Activated CD8-positive, alpha-beta T cell treated with anti-CD3 and anti-CD28 coated beads for 36 hours (primary cell): ENCODE measurements around the gene WHRN. TPM values are rescaled to one million over a fixed set of nuclear protein-coding genes. Genes with fewer than 3 reads are reported as not detected.

Experiments used
- ATAC-seq: fragments of 200-7000 bp; cut with Tn5 transposase; one replicate; pipeline ENCODE4 v1.10.0; 2021; ENCODE audit warnings: mild to moderate bottlenecking, moderate library complexity
- CTCF ChIA-PET: fragments of 350-600 bp; sonication (Branson Sonifier 250); formaldehyde crosslinking; loops from one replicate; lab custom pipeline; 2021; ENCODE audit warnings: antibody characterized with exemption; lab: Charles Lee
- POLR2A ChIA-PET: fragments of 350-600 bp; sonication (Branson Sonifier 250); formaldehyde crosslinking; loops from one replicate; lab custom pipeline; 2021; ENCODE audit warnings: antibody characterized with exemption; lab: Charles Lee
- DNase-seq: peaks from one replicate; pipeline ENCODE4 v3.0.0-alpha.2; 2020
- H3K27ac Mint-ChIP-seq: one replicate; pipeline ENCODE4 v1.8.0; 2021; ENCODE audit warnings: mild to moderate bottlenecking, mixed read lengths
- H3K27me3 Mint-ChIP-seq: one replicate; pipeline ENCODE4 v1.8.0; 2021; ENCODE audit warnings: mixed read lengths
- H3K36me3 Mint-ChIP-seq: one replicate; pipeline ENCODE4 v1.8.0; 2021; ENCODE audit warnings: low read depth, mixed read lengths
- H3K4me1 Mint-ChIP-seq: one replicate; pipeline ENCODE4 v1.8.0; 2021; ENCODE audit warnings: low read depth, mixed read lengths
- H3K4me3 Mint-ChIP-seq: one replicate; pipeline ENCODE4 v1.8.0; 2021; ENCODE audit warnings: mild to moderate bottlenecking, moderate library complexity, mixed read lengths
- H3K9me3 Mint-ChIP-seq: one replicate; pipeline ENCODE4 v1.8.0; 2021; ENCODE audit warnings: mixed read lengths
- CTCF ChIP-seq: fragments of 200-600 bp; IDR thresholded peaks from one replicate; pipeline ENCODE4 v1.8.0; 2022; ENCODE audit warnings: antibody characterized with exemption, mild to moderate bottlenecking
- intact Hi-C: fragments of 100-400 bp; cut with micrococcal nuclease; formaldehyde crosslinking; loops from one replicate; pipeline ENCODE4 v1.10.0; 2022
- total RNA-seq, 2 experiments: library from RNA; stranded (reverse); gene quantifications; one replicate each; pipeline ENCODE4 v1.2.3, GENCODE V29; 2021

The WHRN gene
- total RNA-seq, 2 experiments from 2014 or later: 12.6 to 14.9 TPM

- H3K4me1 Mint-ChIP-seq: no peaks in the 10 kb centered on the region
- H3K9me3 Mint-ChIP-seq: no peaks in the 10 kb centered on the region
- TF ChIP-seq CTCF: no peak
- no peak overlapping the region for H3K27ac Mint-ChIP-seq
- H3K36me3 Mint-ChIP-seq: no peaks in the 10 kb centered on the region
- intact Hi-C loops: no loop called here
- ChIA-PET CTCF (interaction anchor here (13.6 kb wide), 1 partner anchor 241 kb away, joined by 249 read pairs; no protein-coding TSS in a partner anchor), POLR2A (no interaction called here)
- no peak overlapping the region for H3K4me3 Mint-ChIP-seq
- H3K27me3 Mint-ChIP-seq: no peaks in the 10 kb centered on the region
- ATAC-seq: no peak
- DNase-seq: no peak
Observed at GRCh38 chr9:114412048-114412683, 93.1 kb downstream of the WHRN start.

- no peak overlapping the region for H3K4me3 Mint-ChIP-seq
- H3K4me1 Mint-ChIP-seq: no peaks in the 10 kb centered on the region
- no peaks in the 10 kb centered on the region for H3K36me3 Mint-ChIP-seq
- H3K27me3 Mint-ChIP-seq: no peaks in the 10 kb centered on the region
- no peaks in the 10 kb centered on the region for H3K9me3 Mint-ChIP-seq
- H3K27ac Mint-ChIP-seq: no peak overlapping the region
- ATAC-seq: no peak
- TF ChIP-seq CTCF: no peak
- no peak for DNase-seq
- ChIA-PET CTCF (interaction anchor here (13.6 kb wide), 1 partner anchor 242 kb away, joined by 249 read pairs; no protein-coding TSS in a partner anchor), POLR2A (no interaction called here)
- intact Hi-C loops: no loop called here
Observed at GRCh38 chr9:114411452-114411851, 93.8 kb downstream of the WHRN start.

- no peaks in the 10 kb centered on the region for H3K9me3 Mint-ChIP-seq
- no peaks in the 10 kb centered on the region for H3K27me3 Mint-ChIP-seq
- no peaks in the 10 kb centered on the region for H3K4me1 Mint-ChIP-seq
- intact Hi-C loops: no loop called here
- no peak overlapping the region for H3K27ac Mint-ChIP-seq
- no peaks in the 10 kb centered on the region for H3K36me3 Mint-ChIP-seq
- ATAC-seq (no peak), DNase-seq (no peak)
- POLR2A ChIA-PET: no interaction called here
- CTCF ChIA-PET: interaction anchor here (13.6 kb wide), 1 partner anchor 243 kb away, joined by 249 read pairs; no protein-coding TSS in a partner anchor
- no peak overlapping the region for H3K4me3 Mint-ChIP-seq
- TF ChIP-seq CTCF: no peak
Observed at GRCh38 chr9:114410910-114411309, 94.4 kb downstream of the WHRN start.

GRCh38 chr9:114409842-114410241 is 95.4 kb downstream of the WHRN start:
- TF ChIP-seq CTCF: no peak
- Mint-ChIP-seq H3K4me1 (peaks cover 2% of the 10 kb centered on the region), H3K9me3 (no peaks in the 10 kb centered on the region), H3K36me3 (no peaks in the 10 kb centered on the region), H3K27me3 (no peaks in the 10 kb centered on the region), H3K27ac (no peak overlapping the region), H3K4me3 (no peak overlapping the region)
- intact Hi-C loops: loop anchor here (5.0 kb wide), 2 partner anchors 42 to 97 kb away; partner anchors contain the start of gene WHRN
- DNase-seq: no peak
- ChIA-PET POLR2A (no interaction called here), CTCF (interaction anchor here (1.3 to 13.6 kb wide), 3 partner anchors 25 to 244 kb away, joined by 6 to 249 read pairs (median 66); no protein-coding TSS in a partner anchor)
- ATAC-seq: no peak

GRCh38 chr9:114409103-114409780 is 96.0 kb downstream of the WHRN start:
- no peaks in the 10 kb centered on the region for H3K27me3 Mint-ChIP-seq
- POLR2A ChIA-PET: no interaction called here

More at GRCh38 chr9:114409103-114409780, 96.0 kb downstream of the WHRN start:
- ATAC-seq (no peak), DNase-seq (no peak)
- Mint-ChIP-seq H3K4me3 (no peak overlapping the region), H3K36me3 (no peaks in the 10 kb centered on the region), H3K4me1 (peaks cover 2% of the 10 kb centered on the region), H3K27ac (no peak overlapping the region), H3K9me3 (no peaks in the 10 kb centered on the region)
- intact Hi-C loops: loop anchor here (5.0 kb wide), 2 partner anchors 43 to 98 kb away; partner anchors contain the start of gene WHRN
- CTCF ChIA-PET: interaction anchor here (1.3 to 13.6 kb wide), 6 partner anchors 26 to 605 kb away, joined by 3 to 249 read pairs (median 4); no protein-coding TSS in a partner anchor
- no peak for TF ChIP-seq CTCF
